Mesenchymal stem cell (in vitro differentiated cells and primary cell): ENCODE data around the gene RUNX1.

Experiments used
- DNase-seq: peaks from one replicate; pipeline ENCODE4 v3.0.0-alpha.2; 2013
- H2AFZ ChIP-seq: one replicate; pipeline ENCODE4 v1.6.1; 2013; ENCODE audit warnings: low read depth, mild to moderate bottlenecking, control low read depth, inconsistent platforms, low read length, moderate library complexity
- H2AK5ac ChIP-seq: 2 replicates; pipeline ENCODE4 v1.6.1; 2013; ENCODE audit warnings: low read length, moderate library complexity, mild to moderate bottlenecking, inconsistent platforms; ENCODE audit not compliant: severe bottlenecking
- H2BK120ac ChIP-seq: one replicate; pipeline ENCODE4 v1.6.1; 2013; ENCODE audit warnings: low read depth, mild to moderate bottlenecking, inconsistent platforms, low read length, moderate library complexity
- H2BK12ac ChIP-seq, 2 experiments: one replicate each; pipeline ENCODE4 v1.6.1; 2013; ENCODE audit warnings: inconsistent platforms in 2 of 2, low read length in 2 of 2, mild to moderate bottlenecking in 2 of 2, moderate library complexity in 2 of 2, control low read depth in 1 of 2
- H2BK15ac ChIP-seq: one replicate; pipeline ENCODE4 v1.6.1; 2013; ENCODE audit warnings: mild to moderate bottlenecking, low read depth, inconsistent platforms; ENCODE audit not compliant: poor library complexity, severe bottlenecking
- H2BK5ac ChIP-seq: 2 replicates; pipeline ENCODE4 v1.6.1; 2013; ENCODE audit warnings: low read depth, mild to moderate bottlenecking, low read length, control low read depth, inconsistent platforms; ENCODE audit not compliant: poor library complexity, severe bottlenecking
- H3K14ac ChIP-seq, 2 experiments: one replicate each; pipeline ENCODE4 v1.6.1; 2013; ENCODE audit warnings: inconsistent platforms in 2 of 2, low read length in 2 of 2, control low read depth in 1 of 2, mild to moderate bottlenecking in 1 of 2, moderate library complexity in 1 of 2
- H3K18ac ChIP-seq, 2 experiments: one replicate each; pipeline ENCODE4 v1.6.1; 2013; ENCODE audit warnings: inconsistent platforms in 2 of 2, low read length in 2 of 2, control low read depth in 1 of 2, low read depth in 1 of 2, mild to moderate bottlenecking in 1 of 2
- H3K23ac ChIP-seq, 2 experiments: one replicate each; pipeline ENCODE4 v1.6.1; 2013; ENCODE audit warnings: inconsistent platforms in 2 of 2, low read length in 2 of 2, mild to moderate bottlenecking in 2 of 2, moderate library complexity in 2 of 2, control low read depth in 1 of 2
- H3K27ac ChIP-seq: 2 replicates; pipeline ENCODE4 v1.5.1; 2013; ENCODE audit warnings: mild to moderate bottlenecking, moderate library complexity, low read length, control low read depth, inconsistent platforms; ENCODE audit not compliant: poor library complexity, severe bottlenecking
- H3K27me3 ChIP-seq, 2 experiments: 2 replicates each; pipeline versions ENCODE4 v1.6.1 to v1.7.0; 2013; ENCODE audit warnings: low read length in 2 of 2, mild to moderate bottlenecking in 2 of 2, moderate library complexity in 2 of 2, control low read depth in 1 of 2, inconsistent platforms in 1 of 2; ENCODE audit not compliant: control insufficient read depth in 1 of 2, insufficient read depth in 1 of 2
- H3K36me3 ChIP-seq, 2 experiments: 2 replicates each; pipeline versions ENCODE4 v1.6.1 to v1.7.0; 2013; ENCODE audit warnings: low read length in 2 of 2, control low read depth in 1 of 2, inconsistent platforms in 1 of 2, low read depth in 1 of 2, mild to moderate bottlenecking in 1 of 2; ENCODE audit not compliant: insufficient read depth in 2 of 2, control insufficient read depth in 1 of 2
- H3K4ac ChIP-seq, 2 experiments: one replicate each; pipeline ENCODE4 v1.6.1; 2013; ENCODE audit warnings: inconsistent platforms in 2 of 2, low read length in 2 of 2, mild to moderate bottlenecking in 2 of 2, moderate library complexity in 2 of 2, control low read depth in 1 of 2, low read depth in 1 of 2
- H3K4me1 ChIP-seq: 2 replicates; pipeline ENCODE4 v1.6.1; 2013; ENCODE audit warnings: low read depth, low read length, control low read depth; ENCODE audit not compliant: control insufficient read depth, insufficient read depth
- H3K4me2 ChIP-seq: 2 replicates; pipeline ENCODE4 v1.6.1; 2013; ENCODE audit warnings: low read length, mild to moderate bottlenecking, inconsistent platforms; ENCODE audit not compliant: poor library complexity, severe bottlenecking
- H3K4me3 ChIP-seq, 2 experiments: 2 replicates each; pipeline versions ENCODE4 v1.5.1 to v1.7.0; 2013; ENCODE audit warnings: low read length in 2 of 2, mild to moderate bottlenecking in 2 of 2, control low read depth in 1 of 2, low read depth in 1 of 2; ENCODE audit not compliant: insufficient read depth in 1 of 2
- H3K79me1 ChIP-seq: replicated peaks from 2 replicates; pipeline ENCODE4 v1.6.1; 2013; ENCODE audit warnings: mild to moderate bottlenecking, control low read depth, low read length, inconsistent platforms; ENCODE audit not compliant: poor library complexity, severe bottlenecking
- H3K9ac ChIP-seq: 2 replicates; pipeline ENCODE4 v1.7.0; 2013; ENCODE audit warnings: mild to moderate bottlenecking, low read length, moderate library complexity
- H3K9me3 ChIP-seq: 2 replicates; pipeline ENCODE4 v1.7.0; 2013; ENCODE audit warnings: mild to moderate bottlenecking, low read length; ENCODE audit not compliant: control insufficient read depth
- H4K8ac ChIP-seq: one replicate; pipeline ENCODE4 v1.6.1; 2013; ENCODE audit warnings: inconsistent platforms, mild to moderate bottlenecking, low read length, moderate library complexity
- H4K91ac ChIP-seq: one replicate; pipeline ENCODE4 v1.6.1; 2013; ENCODE audit warnings: mild to moderate bottlenecking, low read length, inconsistent platforms
- WGBS: methylation state at CpG from one replicate; pipeline ENCODE4 v1.1.7; 2013; ENCODE audit warnings: mixed read lengths; 5-methylcytosine and 5-hydroxymethylcytosine counted together

RUNX1 gene

GRCh38 chr21:34844924-34845238, 204.2 kb downstream of the RUNX1 start:
- 63% methylated on average over 4 of the region's 4 CpGs for WGBS
- Histone ChIP-seq H3K23ac (no peak overlapping the region), H3K9ac (peak overlapping the region; percentile 40), H3K79me1 (peaks cover 31% of the 10 kb centered on the region), H3K9me3 (no peaks in the 10 kb centered on the region), H3K18ac (no peak overlapping the region), H2AK5ac (peak overlapping the region; percentile 87), H4K8ac (no peak overlapping the region), H3K27ac (peak overlapping the region; percentile 79), H3K4ac (no peak overlapping the region), H3K4me1 (peaks cover 28% of the 10 kb centered on the region), H2BK120ac (no peak overlapping the region), H4K91ac (no peak overlapping the region), H2BK5ac (no peak overlapping the region), H2BK12ac (no peak overlapping the region), H3K36me3 (peaks cover 14 to 93% of the 10 kb centered on the region in 2 experiments), H3K27me3 (no peaks in the 10 kb centered on the region), H2AFZ (no peak overlapping the region), H3K14ac (no peak overlapping the region), H3K4me3 (peak overlapping the region in 1 of 2 experiments; percentile 27), H2BK15ac (no peak overlapping the region), H3K4me2 (no peak overlapping the region)
- DNase-seq, result no peak

- Histone ChIP-seq H3K4me1 (peaks cover 28% of the 10 kb centered on the region), H3K18ac (no peak overlapping the region), H2BK5ac (no peak overlapping the region), H3K27me3 (no peaks in the 10 kb centered on the region), H2BK12ac (no peak overlapping the region), H3K27ac (no peak overlapping the region), H2BK15ac (no peak overlapping the region), H3K4ac (no peak overlapping the region), H3K14ac (no peak overlapping the region), H2BK120ac (no peak overlapping the region), H4K91ac (no peak overlapping the region), H3K36me3 (peaks cover 19 to 93% of the 10 kb centered on the region in 2 experiments), H2AFZ (no peak overlapping the region), H4K8ac (no peak overlapping the region), H2AK5ac (no peak overlapping the region), H3K4me3 (peak overlapping the region in 1 of 2 experiments; percentile 32), H3K4me2 (no peak overlapping the region), H3K79me1 (peaks cover 32% of the 10 kb centered on the region), H3K9me3 (no peaks in the 10 kb centered on the region), H3K9ac (peak overlapping the region; percentile 40), H3K23ac (no peak overlapping the region)
- DNase-seq, result peak; percentile 70
- WGBS, result 87% methylated on average over 12 of the region's 12 CpGs
These were observed 204.8 kb downstream of the RUNX1 start for GRCh38 chr21:34844013-34844923.

DNA sequence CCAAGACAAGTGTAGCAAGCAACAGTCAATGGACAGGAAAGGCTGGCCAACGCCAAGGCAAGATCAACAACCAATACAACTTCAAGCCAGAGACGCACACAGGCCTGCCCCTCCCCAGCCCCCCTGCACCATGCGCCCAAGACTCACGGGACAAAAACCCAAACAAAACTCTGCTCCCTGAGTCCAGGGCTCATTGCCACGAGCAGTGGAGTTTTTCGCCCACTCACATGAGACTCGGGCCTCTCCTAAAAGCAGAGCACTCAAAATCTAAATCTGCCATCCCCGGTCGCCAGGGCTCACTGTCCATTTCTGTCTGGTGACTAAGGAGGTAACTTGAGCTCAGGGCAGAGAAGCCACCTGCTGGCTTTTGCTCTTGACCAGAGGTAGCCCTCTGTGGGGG, 205.5 kb downstream of the RUNX1 start:
- Histone ChIP-seq H3K14ac (no peak overlapping the region), H3K4me1 (peaks cover 30% of the 10 kb centered on the region), H4K91ac (no peak overlapping the region), H3K18ac (no peak overlapping the region), H3K23ac (no peak overlapping the region), H2AFZ (no peak overlapping the region), H2BK5ac (no peak overlapping the region), H3K27me3 (no peaks in the 10 kb centered on the region), H3K4me2 (no peak overlapping the region), H2AK5ac (no peak overlapping the region), H3K36me3 (peaks cover 22 to 96% of the 10 kb centered on the region in 2 experiments), H3K79me1 (peaks cover 33% of the 10 kb centered on the region), H3K27ac (no peak overlapping the region), H3K9me3 (no peaks in the 10 kb centered on the region), H2BK120ac (peak overlapping the region; percentile 42), H2BK15ac (no peak overlapping the region), H3K9ac (peak overlapping the region; percentile 40), H3K4ac (no peak overlapping the region), H4K8ac (no peak overlapping the region), H2BK12ac (no peak overlapping the region), H3K4me3 (no peak overlapping the region)
- WGBS, result 94% methylated on average over 9 of the region's 9 CpGs
- DNase-seq, result no peak

GRCh38 chr21:34841154-34841553, 207.9 kb downstream of the RUNX1 start:
- no peak overlapping the region for H4K91ac ChIP-seq
- no peak overlapping the region for H2BK5ac ChIP-seq
- no peak overlapping the region for H2BK120ac ChIP-seq
- peaks cover 22 to 97% of the 10 kb centered on the region in 2 experiments for H3K36me3 ChIP-seq
- H3K4me1 ChIP-seq, result peaks cover 36% of the 10 kb centered on the region
- no peak overlapping the region for H3K18ac ChIP-seq
- H3K27me3 ChIP-seq, result no peaks in the 10 kb centered on the region
- WGBS, result 97% methylated on average over 4 of the region's 4 CpGs
- no peak overlapping the region for H3K4me2 ChIP-seq
- no peak overlapping the region for H2BK12ac ChIP-seq
- no peak for DNase-seq
- no peaks in the 10 kb centered on the region for H3K9me3 ChIP-seq
- no peak overlapping the region for H3K4ac ChIP-seq
- H2AK5ac ChIP-seq, result peak overlapping the region; percentile 19
- H2AFZ ChIP-seq, result no peak overlapping the region
- H3K14ac ChIP-seq, result no peak overlapping the region
- no peak overlapping the region for H4K8ac ChIP-seq
- H3K27ac ChIP-seq, result no peak overlapping the region
- H3K4me3 ChIP-seq, result no peak overlapping the region
- H3K23ac ChIP-seq, result no peak overlapping the region
- no peak overlapping the region for H2BK15ac ChIP-seq
- peaks cover 28% of the 10 kb centered on the region for H3K79me1 ChIP-seq
- no peak overlapping the region for H3K9ac ChIP-seq
